NK-92 treated with Interleukin-12 subunit alpha and Interleukin-12 subunit beta, amount 100 ng/mL, for 24 hours (cell line): ENCODE results near the gene C1orf116.

Experiments used
- DNase-seq: peaks from one replicate; lab custom pipeline; 2025; lab: John Stamatoyannopoulos, UW

C1orf116 gene

GRCh38 chr1:207019661-207020060, 12.9 kb downstream of the C1orf116 start:
- DNase-seq = no peak

DNA sequence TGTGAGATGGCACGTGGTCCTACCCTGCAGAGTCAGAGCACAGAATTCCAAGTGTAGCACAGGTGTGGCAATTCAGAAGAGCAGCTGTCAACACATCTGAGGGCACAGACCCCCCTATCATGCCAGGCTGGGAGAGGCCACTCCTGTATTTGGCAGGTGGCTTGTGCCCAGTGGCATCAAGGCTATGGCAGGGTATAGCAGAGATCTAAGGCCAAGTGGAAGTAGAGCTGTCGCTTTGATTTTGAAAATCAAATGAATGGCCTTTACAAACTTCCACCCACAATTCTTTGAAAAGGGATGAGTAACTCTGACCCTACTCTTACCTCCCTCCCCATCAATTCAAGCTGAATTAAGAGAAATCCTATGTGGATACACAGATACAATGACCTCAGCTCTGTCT, 13.4 kb downstream of the C1orf116 start:
- DNase-seq = no peak

- DNase-seq = no peak
Measured at GRCh38 chr1:207018707-207019106, 13.8 kb downstream of the C1orf116 start.

DNA sequence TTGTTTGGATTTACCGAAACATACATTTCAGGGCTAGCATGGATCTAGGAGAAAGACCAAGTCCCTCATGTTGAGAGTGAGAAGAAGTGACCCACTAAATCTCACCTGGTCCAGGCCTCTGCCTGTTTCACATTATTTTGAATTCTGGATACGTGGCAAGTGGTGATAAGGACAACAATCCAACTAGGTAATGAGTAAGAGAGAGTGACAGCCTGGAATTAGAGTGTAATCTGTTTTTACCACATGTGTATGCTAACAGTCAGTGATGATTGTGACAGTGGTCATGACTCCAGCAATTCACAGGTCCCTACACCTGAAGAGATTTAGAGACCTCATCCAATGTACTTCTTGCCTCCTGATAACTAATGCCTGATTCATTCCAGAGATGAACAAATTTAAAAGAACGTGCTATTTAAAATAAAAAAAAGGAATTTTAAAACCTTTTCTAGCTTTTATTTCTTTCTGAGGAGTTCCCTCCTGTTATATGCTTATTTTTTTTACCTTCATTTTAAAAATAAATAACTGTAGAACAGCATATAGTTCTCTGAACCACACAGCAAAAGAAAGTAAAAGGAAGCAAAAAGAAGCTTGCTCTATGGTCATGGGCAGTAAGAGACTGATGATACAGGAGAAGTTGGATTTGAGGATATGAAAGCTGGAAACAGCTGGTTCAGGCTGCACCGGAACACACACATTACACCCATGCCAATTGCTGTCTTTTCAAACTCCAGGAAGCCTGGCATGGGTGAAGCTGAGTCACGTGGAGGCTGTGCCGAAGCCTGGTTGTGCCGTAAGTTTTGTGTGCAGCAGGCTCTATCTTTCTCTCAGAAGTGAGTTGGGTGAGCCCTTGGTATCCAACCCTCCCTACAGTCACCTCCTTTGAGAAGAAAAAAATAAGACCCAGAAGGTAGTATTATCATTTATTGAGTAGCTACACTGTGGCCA, 14.7 kb downstream of the C1orf116 start:
- DNase-seq = no peak

GRCh38 chr1:207015791-207016190, 16.8 kb downstream of the C1orf116 start:
- DNase-seq = no peak

DNA sequence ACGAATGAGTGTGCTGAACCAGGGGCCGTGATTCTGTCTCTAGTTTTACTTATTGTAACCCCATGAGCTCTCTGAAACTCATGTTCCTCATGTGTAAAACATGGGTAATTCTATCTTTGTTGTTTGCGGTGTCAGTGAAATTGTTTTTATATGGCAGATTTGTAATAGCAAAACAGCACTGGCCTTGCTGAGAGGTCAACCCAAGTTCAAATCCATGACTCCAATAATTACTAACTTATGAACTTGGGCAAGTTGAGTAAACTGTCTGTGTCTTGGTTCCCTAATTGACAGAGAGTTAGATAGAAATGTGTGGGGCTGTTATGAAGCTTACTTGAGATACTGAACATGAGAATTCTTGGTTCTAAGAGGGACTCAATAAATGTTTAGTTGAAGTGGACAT, 17.8 kb downstream of the C1orf116 start:
- DNase-seq = no peak

- DNase-seq = no peak
Measured at GRCh38 chr1:207013321-207014085, 19.1 kb downstream of the C1orf116 start.

DNA sequence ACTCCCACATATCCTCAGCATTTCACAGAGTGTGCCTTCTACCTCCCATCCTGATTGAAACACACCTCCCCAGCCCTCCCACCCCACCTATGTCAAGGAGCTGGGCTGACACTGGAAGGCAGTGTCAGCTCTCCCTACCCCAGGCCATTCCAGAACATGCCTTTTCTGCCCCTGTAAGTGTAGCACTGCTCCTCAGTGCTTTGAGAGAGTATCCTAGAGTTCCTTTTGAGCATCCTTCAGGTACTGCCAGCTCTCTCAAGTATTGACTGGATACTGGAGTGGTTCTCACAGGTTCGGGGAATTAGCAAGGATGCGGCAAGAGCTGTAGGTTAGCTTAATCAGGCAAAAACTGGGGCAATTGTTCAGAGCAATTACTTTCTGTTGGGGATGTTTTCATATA, 21.8 kb downstream of the C1orf116 start:
- DNase-seq = no peak

DNA sequence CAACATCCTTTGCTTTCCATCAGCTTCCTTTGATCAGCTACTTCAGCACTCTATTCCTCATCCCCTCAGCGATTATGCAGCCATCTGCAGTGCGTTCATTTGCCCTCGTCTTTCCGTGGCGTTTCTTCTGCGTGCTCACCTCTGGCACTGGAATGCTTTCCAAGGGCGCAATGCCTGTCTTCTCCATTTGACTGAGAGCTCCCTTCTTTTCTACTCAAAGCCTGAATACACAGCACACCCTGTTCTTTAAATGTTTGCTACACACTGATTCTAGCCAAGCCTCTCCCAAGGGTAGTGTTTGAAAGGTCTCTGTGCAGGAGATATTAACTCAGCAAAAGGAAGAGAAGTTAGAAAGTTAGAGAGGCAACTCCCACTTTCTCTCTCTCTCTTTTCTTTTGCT, 22.6 kb downstream of the C1orf116 start:
- DNase-seq = no peak

DNA sequence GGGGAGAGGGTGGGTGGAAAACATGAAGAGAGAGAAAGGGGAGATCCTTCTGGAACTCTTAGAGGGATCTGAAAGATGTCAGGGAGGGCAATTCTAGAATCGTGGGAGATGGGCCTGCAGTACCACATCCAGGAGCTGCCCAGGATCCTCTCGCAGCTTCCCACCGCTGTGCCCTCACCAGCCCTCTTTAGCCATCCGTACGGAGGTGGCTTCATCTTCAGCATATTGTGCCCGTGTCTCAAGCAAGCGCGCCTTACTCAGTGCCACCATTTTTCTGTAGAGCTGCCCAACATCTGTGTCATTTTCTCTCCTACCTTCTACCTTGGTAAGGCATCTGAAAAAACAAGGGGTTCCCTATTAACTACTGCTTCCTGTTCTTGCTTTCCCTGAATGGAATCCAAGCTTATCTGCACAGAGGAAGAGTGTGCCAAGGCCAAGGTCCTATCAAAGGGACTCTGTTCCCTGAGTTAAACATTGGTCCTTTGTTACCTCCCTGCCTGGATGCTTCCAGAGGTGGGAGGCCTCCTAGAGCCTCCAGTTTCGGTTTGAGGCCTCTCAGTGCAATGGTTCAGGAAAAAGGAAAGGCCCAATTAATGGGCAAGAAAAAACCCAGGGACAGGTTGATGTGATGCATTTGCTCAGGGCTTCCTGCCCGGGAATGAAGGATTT, 23.2 kb downstream of the C1orf116 start:
- no peak for DNase-seq

GRCh38 chr1:207007352-207008033, 25.1 kb downstream of the C1orf116 start:
- no peak for DNase-seq

- no peak for DNase-seq
Measured at GRCh38 chr1:207006914-207007313, 25.6 kb downstream of the C1orf116 start.

DNA sequence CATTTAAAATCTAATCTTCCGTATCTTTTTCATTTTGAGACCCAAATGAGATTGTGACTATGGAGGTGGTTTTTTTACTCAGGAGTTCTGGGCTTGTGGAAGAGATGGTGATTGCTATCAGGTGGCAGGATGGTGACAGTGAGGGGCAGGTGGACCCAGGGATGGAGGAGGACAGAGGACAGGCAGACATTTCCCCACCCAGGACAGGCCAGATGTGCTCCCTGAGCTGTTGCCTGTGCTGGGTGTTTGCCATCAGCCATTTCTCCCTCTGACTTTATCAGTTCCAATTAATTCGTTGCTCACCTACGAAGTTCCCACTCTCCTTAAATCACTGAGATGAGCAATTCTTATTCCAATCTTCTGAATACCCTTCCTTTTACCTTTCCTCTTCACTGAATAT, 26.5 kb downstream of the C1orf116 start:
- no peak for DNase-seq

DNA sequence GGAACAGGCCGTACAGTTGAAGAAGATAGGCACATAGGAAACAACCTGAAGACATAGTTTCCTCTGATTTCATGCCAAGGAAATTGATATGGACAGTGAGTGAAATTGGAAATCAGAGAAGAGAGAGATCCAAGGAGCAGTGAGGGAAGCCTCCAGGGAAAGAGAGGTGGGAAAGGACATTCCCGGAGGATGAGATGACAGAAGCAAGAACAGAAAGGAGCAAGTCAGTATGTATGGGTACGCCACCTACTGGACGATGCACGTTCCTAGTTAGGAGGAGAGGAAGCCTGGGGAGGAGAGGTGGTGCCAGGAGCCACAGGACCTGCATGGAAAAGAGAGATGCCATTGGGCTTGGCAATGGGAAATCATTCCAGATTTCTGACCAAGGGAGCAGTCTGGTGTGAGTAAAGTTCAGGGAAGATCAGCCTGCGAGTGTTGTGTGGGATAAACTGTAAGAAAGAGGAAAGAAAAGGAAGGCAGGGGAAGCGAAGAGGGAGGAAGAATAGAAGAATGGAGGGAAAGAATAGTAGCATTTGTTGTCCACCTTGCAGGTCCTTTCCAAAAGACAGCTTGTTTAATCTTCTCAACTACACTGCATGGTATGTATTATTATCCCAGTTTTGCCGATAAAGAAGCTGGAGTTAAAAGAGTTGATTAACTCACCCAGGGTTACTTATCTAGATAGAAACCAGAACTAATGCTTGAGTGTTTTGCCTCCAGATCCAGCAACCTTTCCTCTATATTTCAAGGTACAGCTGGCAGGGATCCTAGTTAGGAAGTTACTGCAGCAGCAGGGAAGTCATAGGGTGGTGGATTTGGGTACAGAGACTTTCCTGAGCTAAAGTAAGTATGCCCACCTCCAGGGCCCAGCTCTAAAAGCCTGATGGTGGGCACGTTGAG, 27.4 kb downstream of the C1orf116 start:
- DNase-seq = no peak

DNA sequence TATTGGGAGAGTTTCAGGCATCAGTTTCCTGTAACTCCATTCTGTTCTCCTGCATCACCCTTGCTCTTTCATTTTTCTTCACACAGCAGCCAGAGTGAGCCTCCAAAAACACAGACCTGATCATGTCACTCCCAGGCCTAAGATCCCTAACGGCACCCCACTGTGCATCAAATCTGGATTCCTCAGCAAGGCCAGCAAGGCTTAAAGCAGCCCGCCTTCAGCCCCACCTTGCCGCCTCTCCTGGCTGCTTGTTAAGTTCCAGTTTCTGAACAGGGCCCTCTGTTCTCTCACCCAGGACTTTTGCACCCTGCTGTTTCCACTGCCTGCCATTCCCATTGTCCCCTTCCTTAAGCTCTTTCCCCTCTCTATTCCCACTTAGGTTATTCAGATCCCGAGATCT, 29.3 kb downstream of the C1orf116 start:
- DNase-seq = no peak

DNA sequence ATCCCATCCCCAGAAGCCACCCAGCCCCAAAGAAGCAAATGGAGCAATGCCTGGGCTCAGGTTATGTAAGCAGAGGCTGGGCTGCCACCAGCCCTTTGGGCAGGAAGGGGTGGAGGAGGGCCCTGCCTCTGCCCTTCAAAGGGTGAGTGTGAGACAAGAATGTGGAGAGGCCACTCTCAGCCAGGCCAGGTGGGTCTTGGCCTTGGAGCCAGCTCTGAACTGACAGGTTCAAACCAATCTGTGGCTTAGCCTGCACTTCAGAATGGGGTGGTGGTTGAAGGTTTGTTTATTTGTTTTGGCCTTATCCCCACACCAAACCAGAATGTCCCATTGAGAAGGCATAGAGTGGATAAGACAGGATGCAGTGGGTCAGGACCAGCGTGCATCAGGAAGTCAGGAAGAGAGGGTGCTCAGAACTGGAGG, 29.8 kb downstream of the C1orf116 start:
- no peak for DNase-seq

DNA sequence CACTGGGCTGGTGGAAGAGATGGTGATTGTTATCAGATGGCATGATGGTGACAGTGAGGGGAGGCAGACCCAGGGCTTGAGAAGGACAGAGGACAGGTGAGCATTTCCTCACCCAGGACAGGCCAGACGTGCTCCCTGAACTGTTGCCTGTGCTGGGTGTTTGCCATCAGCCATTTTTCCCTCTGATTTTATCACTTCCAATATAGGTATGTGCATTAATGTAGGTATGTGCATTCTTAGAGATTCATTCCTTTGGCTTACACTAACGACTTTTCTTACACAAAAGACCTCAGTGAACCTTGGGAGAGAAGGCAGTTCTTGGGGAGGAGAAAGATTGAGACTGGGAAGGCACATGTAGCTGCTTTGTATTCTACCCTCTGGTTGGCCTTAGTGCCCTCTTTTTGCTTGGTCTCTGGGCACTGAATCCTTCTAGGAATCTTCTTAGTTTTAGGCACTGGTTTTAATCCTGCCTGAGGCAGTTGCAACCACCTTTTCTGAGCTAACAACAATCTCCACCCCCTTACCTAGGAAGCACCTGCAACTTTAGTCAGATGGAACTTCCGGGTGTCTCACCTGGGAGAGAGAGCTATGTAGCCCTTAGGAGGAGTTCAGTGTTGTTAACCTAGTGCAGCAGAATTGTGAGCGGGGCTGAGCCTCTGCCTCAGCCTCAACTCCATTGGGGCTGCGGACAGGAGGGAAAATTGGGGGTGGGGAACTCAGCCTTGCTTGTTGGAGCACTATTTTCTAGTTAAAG, 30.9 kb downstream of the C1orf116 start:
- DNase-seq = no peak

GRCh38 chr1:207000651-207001291, 31.8 kb downstream of the C1orf116 start:
- DNase-seq = no peak

DNA sequence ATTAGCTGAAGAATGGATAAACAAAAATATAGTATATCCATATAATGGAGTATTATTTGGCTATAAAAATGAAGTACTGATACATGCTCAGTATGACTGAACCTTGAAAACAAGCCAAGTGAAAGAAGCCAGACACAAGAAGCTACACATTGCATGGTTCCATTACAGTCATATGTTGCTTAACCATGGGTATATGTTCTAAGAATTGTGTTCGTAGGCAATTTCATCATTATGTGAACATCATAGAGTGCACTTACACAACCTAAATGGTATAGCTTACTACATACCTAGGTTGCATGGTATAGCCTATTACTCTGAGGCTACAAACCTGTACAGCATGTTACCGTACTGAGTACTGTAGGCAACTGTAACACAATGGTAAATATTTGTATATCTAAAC, 33.7 kb downstream of the C1orf116 start:
- DNase-seq = no peak

DNA sequence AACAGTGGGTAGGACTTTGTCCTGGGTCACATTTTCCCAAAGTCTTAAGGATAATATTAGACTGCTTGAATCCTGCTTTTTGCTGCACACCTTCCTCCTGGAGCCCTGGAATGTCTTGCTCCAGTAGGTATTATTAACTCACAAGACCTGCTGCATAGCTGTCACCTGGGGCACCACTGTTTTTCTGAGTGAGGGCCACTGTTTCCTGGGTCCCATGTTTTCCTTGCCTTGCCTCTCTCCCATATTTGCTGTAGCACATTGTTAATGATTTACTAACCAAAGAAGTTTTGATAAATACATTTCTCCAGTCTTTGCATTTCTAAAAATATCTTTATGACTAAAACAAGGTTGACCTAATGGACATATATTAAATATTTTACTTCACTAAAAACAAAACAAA, 39.8 kb downstream of the C1orf116 start:
- no peak for DNase-seq
